Measurements from ENCODE around the gene MRPS35.

MRPS35 gene

DNA sequence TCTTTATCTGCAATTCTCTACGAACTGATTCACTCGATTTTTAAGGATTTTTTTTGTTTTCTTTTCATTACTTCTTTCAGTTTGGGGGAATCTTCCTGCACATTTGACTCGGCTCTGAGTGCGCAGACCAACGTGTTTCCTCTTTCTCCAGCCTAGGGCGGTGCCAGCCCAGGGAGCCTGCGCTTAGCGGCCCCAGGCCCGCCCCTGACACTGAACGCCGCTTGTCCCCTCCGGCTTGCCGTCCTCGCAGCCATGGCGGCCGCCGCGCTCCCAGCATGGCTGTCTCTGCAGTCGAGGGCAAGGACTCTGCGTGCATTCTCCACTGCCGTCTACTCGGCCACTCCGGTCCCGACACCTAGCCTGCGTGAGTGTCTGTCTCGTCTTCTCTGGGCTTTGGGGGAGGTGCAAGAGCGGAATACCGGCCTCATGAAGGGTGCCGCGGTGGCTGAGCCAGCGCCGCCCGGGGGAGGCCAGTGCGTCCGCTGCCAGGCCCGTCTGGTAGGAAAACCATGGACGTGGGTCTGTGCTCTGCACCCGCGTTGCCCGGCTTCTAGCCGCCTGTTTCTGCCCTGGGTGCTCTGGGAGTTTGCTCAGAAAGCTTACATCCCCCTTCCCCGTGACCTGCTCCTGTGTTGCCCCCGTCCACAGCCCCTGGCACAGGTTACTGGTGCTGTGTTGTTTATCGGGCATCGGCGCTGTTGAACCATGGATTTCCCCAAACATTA is at the start of gene MRPS35:
Gene MRPS35 (plus strand): TSS at position 241 of the 725 bp plus-strand sequence. CDS start 12 bp downstream, at position 253.
- FAIRE-seq: peak; percentile 95
- DNase-seq (ENCODE audit: extremely low spot score, insufficient read length, low read depth): peak; percentile 65

GRCh38 chr12:27665704-27666103 is 44.9 kb upstream of the MRPS35 start:
- no peak for FAIRE-seq

GRCh38 chr12:27666510-27666909 is 44.1 kb upstream of the MRPS35 start:
- FAIRE-seq (peak; percentile 35), DNase-seq (ENCODE audit: extremely low spot score, insufficient read length, low read depth) (no peak)

More at GRCh38 chr12:27665704-27666103, 44.9 kb upstream of the MRPS35 start:
- no peak for DNase-seq (ENCODE audit: extremely low spot score, insufficient read length, low read depth)

DNA sequence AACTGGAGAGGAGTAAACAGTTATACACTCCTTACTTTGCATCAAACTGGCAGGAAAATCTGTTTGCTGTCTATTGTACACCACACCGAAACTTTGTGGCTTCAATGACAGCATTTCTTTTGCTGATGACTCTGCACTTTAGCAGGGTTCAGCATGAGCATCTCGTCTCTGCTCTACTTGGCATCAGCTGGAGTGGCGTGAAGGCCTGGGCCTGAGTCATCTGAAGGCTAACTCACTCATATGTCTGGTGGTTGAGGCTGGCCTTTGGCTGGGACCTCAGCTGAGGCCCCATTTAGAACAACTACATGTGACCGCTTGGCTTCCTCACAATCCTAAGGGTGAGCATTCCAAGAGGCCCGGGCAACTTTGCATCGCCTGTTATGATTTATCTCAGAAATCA is 43.1 kb upstream of the MRPS35 start:
- FAIRE-seq (no peak), DNase-seq (ENCODE audit: extremely low spot score, insufficient read length, low read depth) (no peak)

DNA sequence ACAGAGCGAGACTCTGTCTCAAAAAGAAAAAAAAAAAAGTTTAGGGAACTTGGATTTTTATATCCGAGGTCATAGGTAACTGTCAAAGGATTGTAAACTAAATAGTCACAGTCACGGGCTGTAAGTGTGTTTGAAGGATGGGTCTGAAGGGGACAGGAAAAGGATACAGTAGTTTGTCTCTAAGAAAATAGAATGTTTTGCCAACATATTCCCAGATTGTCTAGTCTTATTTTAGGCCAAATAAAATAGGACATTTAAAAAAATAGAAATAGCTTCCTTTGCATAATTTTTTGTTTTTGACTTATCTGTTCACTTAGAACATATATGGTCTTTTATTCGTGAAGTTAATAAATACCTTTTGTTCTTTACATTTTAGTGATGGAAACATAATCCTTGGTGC is 38.6 kb upstream of the MRPS35 start:
- DNase-seq (ENCODE audit: extremely low spot score, insufficient read length, low read depth) (no peak), FAIRE-seq (no peak)

DNA sequence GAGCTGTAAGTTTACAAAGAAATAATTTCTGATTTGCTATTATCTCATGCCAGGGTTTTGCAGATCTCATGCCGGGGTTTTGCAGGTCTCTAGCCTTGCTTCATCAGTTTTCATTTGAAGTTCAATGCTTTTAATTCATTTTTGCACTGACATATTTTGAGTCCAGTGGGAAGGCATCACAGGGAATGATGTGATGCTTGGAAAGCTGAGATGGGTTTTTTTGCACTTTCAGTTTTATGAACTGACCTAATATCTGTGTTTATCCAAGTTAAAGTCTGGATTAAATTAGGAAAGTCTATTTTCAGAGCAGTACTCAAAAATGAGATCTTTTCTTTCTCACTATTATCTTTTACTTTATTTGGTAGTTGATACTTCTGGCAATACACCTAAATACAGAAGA is 38.0 kb upstream of the MRPS35 start:
- no peak for DNase-seq (ENCODE audit: extremely low spot score, insufficient read length, low read depth)
- no peak for FAIRE-seq

DNA sequence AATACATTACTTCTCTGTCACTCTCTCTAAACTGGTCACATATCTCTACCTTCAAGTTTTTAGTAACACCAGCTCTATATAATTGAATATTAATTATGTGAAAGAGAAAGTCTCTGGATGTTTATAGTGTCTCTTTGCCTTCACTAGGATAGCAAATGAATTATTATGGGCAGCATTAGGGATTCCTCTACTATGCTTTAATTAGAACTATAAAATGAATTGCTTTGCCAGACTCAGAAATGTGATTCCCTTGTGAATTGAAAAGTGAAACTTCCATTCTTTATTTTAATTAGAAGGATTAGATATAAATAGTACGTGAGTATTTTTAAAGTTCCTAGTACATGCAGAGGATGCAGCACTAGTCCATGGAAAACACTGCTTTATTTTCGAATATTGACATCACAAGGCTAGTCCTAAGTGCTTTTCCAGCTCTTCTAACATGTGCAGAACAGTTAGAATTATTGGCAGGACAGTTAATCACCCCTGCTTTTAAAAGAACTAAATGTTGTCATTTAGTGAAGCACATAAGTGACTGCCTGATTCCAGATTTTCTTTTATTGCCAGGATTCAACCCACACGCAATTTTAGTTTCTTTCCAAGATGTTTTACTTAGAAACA is 37.4 kb upstream of the MRPS35 start:
- DNase-seq (ENCODE audit: extremely low spot score, insufficient read length, low read depth) (no peak), FAIRE-seq (no peak)

DNA sequence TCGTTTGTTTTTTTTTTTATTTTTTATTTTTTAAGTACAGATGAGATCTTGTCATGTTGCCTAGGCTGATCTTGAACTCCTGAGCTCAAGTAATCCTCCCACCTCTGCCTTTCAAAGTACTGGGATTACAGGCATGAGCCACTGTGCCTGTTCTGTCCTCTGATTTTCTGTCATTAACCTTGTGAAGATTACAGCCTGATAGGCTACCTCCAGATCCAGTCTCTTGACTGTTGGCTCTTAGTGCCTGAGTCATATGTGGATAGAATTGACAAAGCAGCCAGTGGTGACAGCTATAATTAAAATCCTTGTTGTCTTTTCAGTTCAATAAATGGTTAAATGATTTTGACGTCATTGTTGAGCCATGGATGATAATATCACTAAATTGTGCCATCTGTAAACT is 35.6 kb upstream of the MRPS35 start:
- DNase-seq (ENCODE audit: extremely low spot score, insufficient read length, low read depth) (no peak), FAIRE-seq (no peak)

DNA sequence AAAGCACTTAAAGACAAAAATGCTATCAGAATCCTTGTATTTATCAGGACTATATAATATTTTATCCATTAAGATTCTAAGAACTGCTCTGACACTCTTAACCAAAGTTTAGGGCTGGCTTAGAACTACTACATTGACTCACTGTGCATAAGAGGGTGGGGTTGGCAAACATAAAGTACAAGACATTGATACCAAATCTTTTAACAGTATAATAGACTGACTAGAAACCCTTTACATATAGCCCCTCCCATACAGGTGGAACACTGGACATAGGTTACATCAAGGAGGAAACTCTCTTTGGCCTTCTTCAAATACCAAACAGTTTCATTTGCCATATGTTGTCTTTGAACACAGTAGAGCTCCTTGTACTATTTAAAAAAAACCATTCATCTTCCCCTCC is 30.0 kb upstream of the MRPS35 start:
- no peak for FAIRE-seq

GRCh38 chr12:27682534-27682933 is 28.1 kb upstream of the MRPS35 start:
- FAIRE-seq: no peak
- no peak for DNase-seq (ENCODE audit: extremely low spot score, insufficient read length, low read depth)

More for the DNA sequence above, 30.0 kb upstream of the MRPS35 start:
- no peak for DNase-seq (ENCODE audit: extremely low spot score, insufficient read length, low read depth)

- FAIRE-seq: no peak
Measured at GRCh38 chr12:27685274-27685673, 25.4 kb upstream of the MRPS35 start.

DNA sequence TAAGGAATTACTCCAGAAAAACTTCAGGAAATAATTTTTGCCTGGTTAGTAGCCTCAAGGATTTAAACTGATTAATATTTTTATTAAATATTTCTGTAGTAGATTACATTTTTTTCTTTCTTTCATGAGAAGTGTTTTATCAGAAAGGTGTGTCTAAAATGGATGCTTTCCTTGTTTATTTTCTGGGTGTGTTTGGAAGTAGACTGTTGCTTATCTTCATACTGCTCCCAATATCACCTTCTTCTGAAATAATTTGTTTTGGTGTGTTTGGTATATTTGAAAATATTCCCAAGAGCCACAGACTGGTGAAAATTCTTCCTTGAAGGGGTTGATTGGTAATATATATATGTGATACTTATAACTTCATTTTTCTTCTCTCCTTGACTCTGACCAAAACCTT is 24.5 kb upstream of the MRPS35 start:
- DNase-seq (ENCODE audit: extremely low spot score, insufficient read length, low read depth): no peak
- no peak for FAIRE-seq

More at GRCh38 chr12:27685274-27685673, 25.4 kb upstream of the MRPS35 start:
- no peak for DNase-seq (ENCODE audit: extremely low spot score, insufficient read length, low read depth)

- no peak for DNase-seq (ENCODE audit: extremely low spot score, insufficient read length, low read depth)
- no peak for FAIRE-seq
Measured at GRCh38 chr12:27688671-27689070, 22.0 kb upstream of the MRPS35 start.

GRCh38 chr12:27689558-27690180 is 21.0 kb upstream of the MRPS35 start:
- no peak for FAIRE-seq

DNA sequence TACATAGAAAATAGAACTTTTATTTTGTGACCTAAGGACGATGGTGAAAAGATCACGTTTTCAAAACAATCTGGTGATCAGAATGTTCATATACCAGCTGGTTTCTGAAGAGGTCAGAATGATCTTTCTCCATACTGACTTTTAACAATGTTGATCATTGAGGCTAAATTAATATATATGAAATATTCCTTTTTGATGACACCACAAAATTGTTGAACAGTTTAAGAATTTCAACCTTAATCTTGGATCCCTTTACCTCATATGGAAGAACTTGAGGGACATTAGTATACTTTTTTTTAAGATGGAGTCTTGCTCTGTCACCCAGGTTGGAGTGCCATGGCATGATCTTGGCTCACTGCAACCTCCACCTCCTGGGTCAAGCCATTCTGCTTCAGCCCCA is 17.2 kb upstream of the MRPS35 start:
- FAIRE-seq: no peak
- DNase-seq (ENCODE audit: extremely low spot score, insufficient read length, low read depth): no peak

More at GRCh38 chr12:27689558-27690180, 21.0 kb upstream of the MRPS35 start:
- DNase-seq (ENCODE audit: extremely low spot score, insufficient read length, low read depth): no peak

DNA sequence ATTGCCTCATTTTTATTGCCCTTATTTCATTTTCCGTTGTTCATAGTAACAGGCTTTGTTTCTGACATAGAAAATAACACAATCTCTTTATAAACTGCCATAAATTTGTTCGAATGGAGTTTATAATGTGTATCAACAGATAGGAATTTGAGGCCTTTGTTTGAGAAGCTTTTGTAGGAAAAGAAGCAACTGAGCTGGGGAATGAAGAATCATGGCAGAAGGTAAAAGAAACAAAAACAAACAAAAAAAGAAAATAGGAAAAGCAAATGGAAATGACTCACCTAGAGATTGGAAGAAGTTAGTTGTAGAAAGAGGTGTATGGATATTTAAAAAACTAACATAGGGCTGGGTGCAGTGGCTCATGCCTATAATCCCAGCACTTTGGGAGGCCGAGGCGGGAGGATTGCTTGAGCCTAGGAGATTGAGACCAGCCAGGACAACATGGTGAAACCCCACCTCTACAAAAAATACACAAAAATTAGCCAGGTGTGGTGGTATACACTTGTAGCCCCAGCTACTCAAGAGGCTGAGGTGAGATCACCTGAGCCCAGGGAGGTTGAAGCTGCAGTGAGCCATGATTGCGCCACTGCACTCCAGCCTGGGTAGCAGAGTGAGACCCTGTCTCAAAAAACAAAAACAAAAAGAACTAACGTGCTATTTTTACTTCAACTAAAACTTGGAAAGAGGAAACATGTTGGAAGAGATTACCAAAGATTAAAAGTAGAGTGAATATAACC is 14.9 kb upstream of the MRPS35 start:
- no peak for DNase-seq (ENCODE audit: extremely low spot score, insufficient read length, low read depth)
- FAIRE-seq: no peak

GRCh38 chr12:27696293-27696652 is 14.4 kb upstream of the MRPS35 start, which contains the start of gene REP15:
Gene REP15, plus strand, starts transcription at chr12:27696447. Its CDS starts 116 bp downstream, at chr12:27696563.
- FAIRE-seq (no peak), DNase-seq (ENCODE audit: extremely low spot score, insufficient read length, low read depth) (no peak)

DNA sequence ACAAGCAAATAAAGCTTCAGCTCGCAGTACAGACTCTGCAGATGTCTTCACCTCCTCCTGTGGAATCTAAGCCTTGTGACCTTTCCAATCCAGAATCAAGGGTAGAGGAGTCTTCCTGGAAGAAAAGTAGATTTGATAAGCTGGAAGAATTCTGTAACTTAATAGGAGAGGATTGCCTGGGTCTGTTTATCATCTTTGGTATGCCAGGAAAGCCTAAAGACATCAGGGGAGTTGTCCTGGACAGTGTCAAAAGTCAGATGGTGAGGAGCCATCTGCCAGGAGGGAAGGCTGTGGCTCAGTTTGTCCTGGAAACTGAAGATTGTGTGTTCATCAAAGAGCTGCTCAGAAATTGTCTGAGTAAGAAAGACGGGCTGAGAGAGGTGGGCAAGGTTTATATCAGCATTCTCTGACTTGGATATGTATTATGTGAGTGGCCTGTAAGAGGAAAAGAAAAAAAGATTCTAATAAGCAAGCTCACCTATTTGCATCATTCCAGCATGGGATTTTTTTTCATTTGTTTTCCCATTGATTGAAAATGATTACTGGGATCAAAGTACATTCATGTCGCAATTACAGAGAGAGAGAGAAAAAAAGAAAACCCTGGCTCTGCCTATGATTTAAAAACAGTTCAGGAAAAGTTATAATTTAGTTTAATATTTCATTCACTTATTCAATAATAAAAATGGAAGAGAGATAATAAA is 13.6 kb upstream of the MRPS35 start:
- no peak for DNase-seq (ENCODE audit: extremely low spot score, insufficient read length, low read depth)
- FAIRE-seq: no peak

DNA sequence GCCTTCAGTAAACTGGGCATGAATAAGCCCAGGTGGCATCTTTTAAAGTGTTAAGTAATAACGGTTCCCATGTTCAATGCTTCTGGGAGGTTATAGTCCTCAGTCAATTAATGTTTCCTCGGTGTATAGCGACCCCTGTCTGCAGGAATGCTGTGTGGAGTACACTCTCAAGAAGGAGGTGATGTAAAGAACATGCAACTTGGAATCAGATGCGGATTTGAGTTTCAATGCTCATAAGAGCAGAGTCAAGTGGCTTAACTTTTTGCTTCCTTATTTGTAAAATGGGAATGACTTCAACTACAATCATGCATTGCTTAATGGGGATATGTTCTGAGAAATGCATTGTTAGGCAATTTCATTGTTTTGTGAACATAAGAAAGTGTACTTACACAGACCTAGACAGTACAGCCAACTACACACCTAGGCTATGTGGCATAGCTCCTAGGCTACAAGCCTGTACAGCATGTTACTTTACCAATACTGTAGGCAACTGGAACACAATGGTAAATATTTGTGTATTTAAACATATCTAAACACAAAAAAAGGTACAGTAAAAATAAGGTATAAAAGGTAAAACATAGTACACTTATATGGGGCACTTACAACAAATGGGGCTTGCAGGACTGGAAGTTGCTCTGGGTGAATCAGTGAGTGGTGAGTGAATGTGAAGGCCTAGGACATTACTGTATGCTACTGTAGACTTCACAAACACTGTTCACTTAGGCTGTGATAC is 6.7 kb upstream of the MRPS35 start:
- DNase-seq (ENCODE audit: extremely low spot score, insufficient read length, low read depth) (peak; percentile 14), FAIRE-seq (peak; percentile 87)

All from GM18507 (cell line).